SK-N-SH treated with all-trans-retinoic acid at 6 μM for 48 hours (cell line): Measurements from ENCODE around the gene ASB3.

Source experiments
- ATAC-seq: fragments of 200-7000 bp; cut with Tn5 transposase; 3 replicates; pipeline ENCODE4 v1.9.1; 2020; ENCODE audit warnings: mild to moderate bottlenecking, moderate library complexity
- ARNTL ChIP-seq: fragments of 450-650 bp; formaldehyde crosslinking; IDR thresholded peaks from 2 replicates; pipeline ENCODE4 v1.5.0; 2020; ENCODE audit warnings: low read depth, mild to moderate bottlenecking, moderate library complexity, borderline replicate concordance
- BACH2 ChIP-seq: fragments of 250-450 bp; sonication (Bioruptor Pico); IDR thresholded peaks from 2 replicates; pipeline ENCODE4 v1.9.0; 2021; ENCODE audit warnings: mild to moderate bottlenecking, borderline replicate concordance
- CSDC2 ChIP-seq: fragments of 250-450 bp; sonication (Bioruptor Pico); IDR thresholded peaks from 2 replicates; pipeline ENCODE4 v1.5.0; 2020; ENCODE audit warnings: mild to moderate bottlenecking, moderate library complexity
- ESRRG ChIP-seq: fragments of 250-450 bp; sonication (Bioruptor Pico); IDR thresholded peaks from 2 replicates; pipeline ENCODE4 v1.6.1; 2021; ENCODE audit warnings: mild to moderate bottlenecking
- GLIS3 ChIP-seq: fragments of 250-450 bp; sonication (Bioruptor Pico); IDR thresholded peaks from 2 replicates; pipeline ENCODE4 v1.5.0; 2020; ENCODE audit warnings: mild to moderate bottlenecking, moderate library complexity
- ISL1 ChIP-seq: fragments of 250-450 bp; sonication (Bioruptor Pico); IDR thresholded peaks from 2 replicates; pipeline ENCODE4 v2.1.2; 2022; ENCODE audit warnings: mild to moderate bottlenecking, moderate library complexity
- OSR1 ChIP-seq: fragments of 250-450 bp; sonication (Bioruptor Pico); IDR thresholded peaks from 2 replicates; pipeline ENCODE4 v1.8.0; 2022; ENCODE audit warnings: moderate library complexity, mild to moderate bottlenecking, inconsistent platforms
- PPARA ChIP-seq: fragments of 250-450 bp; sonication (Bioruptor Pico); IDR thresholded peaks from 2 replicates; pipeline ENCODE4 v1.5.0; 2020; ENCODE audit warnings: mild to moderate bottlenecking, borderline replicate concordance
- RARB ChIP-seq: fragments of 250-450 bp; sonication (Bioruptor Pico); IDR thresholded peaks from 2 replicates; pipeline ENCODE4 v1.8.0; 2021; ENCODE audit warnings: mild to moderate bottlenecking, moderate library complexity
- SNAI2 ChIP-seq: fragments of 250-450 bp; sonication (Bioruptor Pico); IDR thresholded peaks from 2 replicates; pipeline ENCODE4 v1.5.0; 2020; ENCODE audit warnings: mild to moderate bottlenecking, moderate library complexity
- TCF4 ChIP-seq: fragments of 250-450 bp; sonication (Bioruptor Pico); IDR thresholded peaks from 2 replicates; pipeline ENCODE4 v1.8.0; 2021; ENCODE audit warnings: mild to moderate bottlenecking, moderate library complexity, borderline replicate concordance
- TOX ChIP-seq: fragments of 250-450 bp; sonication (Bioruptor Pico); IDR thresholded peaks from 2 replicates; pipeline ENCODE4 v1.8.0; 2021; ENCODE audit warnings: mild to moderate bottlenecking, moderate library complexity, borderline replicate concordance
- ZC3H10 ChIP-seq: fragments of 250-450 bp; sonication (Bioruptor Pico); IDR thresholded peaks from 2 replicates; pipeline ENCODE4 v1.5.1; 2021; ENCODE audit warnings: mild to moderate bottlenecking, moderate library complexity
- ZFP3 ChIP-seq: fragments of 250-450 bp; sonication (Bioruptor Pico); IDR thresholded peaks from 2 replicates; pipeline ENCODE4 v1.5.0; 2020; ENCODE audit warnings: mild to moderate bottlenecking, moderate library complexity
- ZFP30 ChIP-seq: fragments of 450-650 bp; formaldehyde crosslinking; IDR thresholded peaks from 2 replicates; pipeline ENCODE4 v1.5.0; 2022; ENCODE audit warnings: mild to moderate bottlenecking, moderate library complexity
- ZNF565 ChIP-seq: fragments of 450-650 bp; formaldehyde crosslinking; conservative IDR thresholded peaks from 2 replicates; pipeline ENCODE4 v1.5.0; 2020; ENCODE audit warnings: low read depth, mild to moderate bottlenecking, moderate library complexity
- ZNF70 ChIP-seq: fragments of 450-650 bp; formaldehyde crosslinking; IDR thresholded peaks from 2 replicates; pipeline ENCODE4 v1.5.0; 2020; ENCODE audit warnings: mild to moderate bottlenecking, moderate library complexity
- ZNF8 ChIP-seq: fragments of 450-650 bp; formaldehyde crosslinking; IDR thresholded peaks from 2 replicates; pipeline ENCODE4 v1.5.0; 2020; ENCODE audit warnings: mild to moderate bottlenecking, moderate library complexity
- TF ChIP-seq, protein P1 (sequence below): fragments of 250-450 bp; sonication (Bioruptor Pico); IDR thresholded peaks from 2 replicates; pipeline ENCODE4 v1.5.1; 2020; ENCODE audit warnings: low read depth, mild to moderate bottlenecking, moderate library complexity
- TF ChIP-seq, protein P2 (sequence below): fragments of 250-450 bp; sonication (Bioruptor Pico); IDR thresholded peaks from 2 replicates; pipeline ENCODE4 v1.5.0; 2020; ENCODE audit warnings: mild to moderate bottlenecking, moderate library complexity
- TF ChIP-seq, protein P3 (sequence below): fragments of 250-450 bp; sonication (Bioruptor Pico); IDR thresholded peaks from 2 replicates; pipeline ENCODE4 v1.8.0; 2020; ENCODE audit warnings: mild to moderate bottlenecking, moderate library complexity, borderline replicate concordance
- TF ChIP-seq, protein P4 (sequence below): fragments of 250-450 bp; sonication (Bioruptor Pico); IDR thresholded peaks from 2 replicates; pipeline ENCODE4 v1.5.1; 2021; ENCODE audit warnings: mild to moderate bottlenecking, moderate library complexity

The ASB3 gene

DNA sequence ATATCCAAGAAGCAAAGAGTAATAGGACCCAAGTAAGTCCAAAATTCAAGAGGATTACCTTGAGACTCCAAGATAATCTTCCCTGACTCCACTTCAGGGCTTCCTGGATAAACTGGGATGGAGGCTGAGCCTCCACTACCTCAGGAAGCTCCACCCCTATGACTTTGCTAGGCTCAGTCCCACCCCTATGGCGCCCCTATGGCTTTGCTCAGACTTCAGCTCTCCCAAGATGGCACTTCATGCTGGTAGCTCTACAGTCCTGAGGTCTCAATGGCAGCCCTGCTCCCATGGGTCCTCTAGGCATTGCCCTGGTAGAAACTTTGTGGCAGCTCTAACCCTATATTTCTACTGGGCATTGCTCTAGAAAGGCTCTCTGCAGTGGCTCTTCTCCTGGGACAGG is 89.1 kb downstream of the ASB3 start:
- no peak for ATAC-seq
- TF ChIP-seq, protein P1, sequence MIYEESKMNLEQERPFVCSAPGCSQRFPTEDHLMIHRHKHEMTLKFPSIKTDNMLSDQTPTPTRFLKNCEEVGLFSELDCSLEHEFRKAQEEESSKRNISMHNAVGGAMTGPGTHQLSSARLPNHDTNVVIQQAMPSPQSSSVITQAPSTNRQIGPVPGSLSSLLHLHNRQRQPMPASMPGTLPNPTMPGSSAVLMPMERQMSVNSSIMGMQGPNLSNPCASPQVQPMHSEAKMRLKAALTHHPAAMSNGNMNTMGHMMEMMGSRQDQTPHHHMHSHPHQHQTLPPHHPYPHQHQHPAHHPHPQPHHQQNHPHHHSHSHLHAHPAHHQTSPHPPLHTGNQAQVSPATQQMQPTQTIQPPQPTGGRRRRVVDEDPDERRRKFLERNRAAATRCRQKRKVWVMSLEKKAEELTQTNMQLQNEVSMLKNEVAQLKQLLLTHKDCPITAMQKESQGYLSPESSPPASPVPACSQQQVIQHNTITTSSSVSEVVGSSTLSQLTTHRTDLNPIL (CRISPR knock-in tag): no peak
- no peak for TF ChIP-seq ESRRG
- TF ChIP-seq, protein P2, sequence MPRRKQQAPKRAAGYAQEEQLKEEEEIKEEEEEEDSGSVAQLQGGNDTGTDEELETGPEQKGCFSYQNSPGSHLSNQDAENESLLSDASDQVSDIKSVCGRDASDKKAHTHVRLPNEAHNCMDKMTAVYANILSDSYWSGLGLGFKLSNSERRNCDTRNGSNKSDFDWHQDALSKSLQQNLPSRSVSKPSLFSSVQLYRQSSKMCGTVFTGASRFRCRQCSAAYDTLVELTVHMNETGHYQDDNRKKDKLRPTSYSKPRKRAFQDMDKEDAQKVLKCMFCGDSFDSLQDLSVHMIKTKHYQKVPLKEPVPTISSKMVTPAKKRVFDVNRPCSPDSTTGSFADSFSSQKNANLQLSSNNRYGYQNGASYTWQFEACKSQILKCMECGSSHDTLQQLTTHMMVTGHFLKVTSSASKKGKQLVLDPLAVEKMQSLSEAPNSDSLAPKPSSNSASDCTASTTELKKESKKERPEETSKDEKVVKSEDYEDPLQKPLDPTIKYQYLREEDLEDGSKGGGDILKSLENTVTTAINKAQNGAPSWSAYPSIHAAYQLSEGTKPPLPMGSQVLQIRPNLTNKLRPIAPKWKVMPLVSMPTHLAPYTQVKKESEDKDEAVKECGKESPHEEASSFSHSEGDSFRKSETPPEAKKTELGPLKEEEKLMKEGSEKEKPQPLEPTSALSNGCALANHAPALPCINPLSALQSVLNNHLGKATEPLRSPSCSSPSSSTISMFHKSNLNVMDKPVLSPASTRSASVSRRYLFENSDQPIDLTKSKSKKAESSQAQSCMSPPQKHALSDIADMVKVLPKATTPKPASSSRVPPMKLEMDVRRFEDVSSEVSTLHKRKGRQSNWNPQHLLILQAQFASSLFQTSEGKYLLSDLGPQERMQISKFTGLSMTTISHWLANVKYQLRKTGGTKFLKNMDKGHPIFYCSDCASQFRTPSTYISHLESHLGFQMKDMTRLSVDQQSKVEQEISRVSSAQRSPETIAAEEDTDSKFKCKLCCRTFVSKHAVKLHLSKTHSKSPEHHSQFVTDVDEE (CRISPR knock-in tag): no peak
- no peak for TF ChIP-seq BACH2
- no peak for TF ChIP-seq OSR1
- TF ChIP-seq SNAI2: no peak
- TF ChIP-seq ISL1 (CRISPR knock-in tag): no peak
- no peak for TF ChIP-seq ZFP3 (CRISPR knock-in tag)
- TF ChIP-seq CSDC2 (CRISPR knock-in tag): no peak
- no peak for TF ChIP-seq ZNF70
- TF ChIP-seq ZNF8 (CRISPR knock-in tag): no peak
- no peak for TF ChIP-seq TCF4 (CRISPR knock-in tag)
- TF ChIP-seq ARNTL (CRISPR knock-in tag): no peak
- TF ChIP-seq, protein P3, sequence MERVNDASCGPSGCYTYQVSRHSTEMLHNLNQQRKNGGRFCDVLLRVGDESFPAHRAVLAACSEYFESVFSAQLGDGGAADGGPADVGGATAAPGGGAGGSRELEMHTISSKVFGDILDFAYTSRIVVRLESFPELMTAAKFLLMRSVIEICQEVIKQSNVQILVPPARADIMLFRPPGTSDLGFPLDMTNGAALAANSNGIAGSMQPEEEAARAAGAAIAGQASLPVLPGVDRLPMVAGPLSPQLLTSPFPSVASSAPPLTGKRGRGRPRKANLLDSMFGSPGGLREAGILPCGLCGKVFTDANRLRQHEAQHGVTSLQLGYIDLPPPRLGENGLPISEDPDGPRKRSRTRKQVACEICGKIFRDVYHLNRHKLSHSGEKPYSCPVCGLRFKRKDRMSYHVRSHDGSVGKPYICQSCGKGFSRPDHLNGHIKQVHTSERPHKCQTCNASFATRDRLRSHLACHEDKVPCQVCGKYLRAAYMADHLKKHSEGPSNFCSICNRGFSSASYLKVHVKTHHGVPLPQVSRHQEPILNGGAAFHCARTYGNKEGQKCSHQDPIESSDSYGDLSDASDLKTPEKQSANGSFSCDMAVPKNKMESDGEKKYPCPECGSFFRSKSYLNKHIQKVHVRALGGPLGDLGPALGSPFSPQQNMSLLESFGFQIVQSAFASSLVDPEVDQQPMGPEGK (CRISPR knock-in tag): no peak
- TF ChIP-seq GLIS3 (CRISPR knock-in tag): no peak
- no peak for TF ChIP-seq TOX (CRISPR knock-in tag)
- no peak for TF ChIP-seq ZFP30 (CRISPR knock-in tag)
- no peak for TF ChIP-seq RARB (CRISPR knock-in tag)
- no peak for TF ChIP-seq ZNF565 (CRISPR knock-in tag)

DNA sequence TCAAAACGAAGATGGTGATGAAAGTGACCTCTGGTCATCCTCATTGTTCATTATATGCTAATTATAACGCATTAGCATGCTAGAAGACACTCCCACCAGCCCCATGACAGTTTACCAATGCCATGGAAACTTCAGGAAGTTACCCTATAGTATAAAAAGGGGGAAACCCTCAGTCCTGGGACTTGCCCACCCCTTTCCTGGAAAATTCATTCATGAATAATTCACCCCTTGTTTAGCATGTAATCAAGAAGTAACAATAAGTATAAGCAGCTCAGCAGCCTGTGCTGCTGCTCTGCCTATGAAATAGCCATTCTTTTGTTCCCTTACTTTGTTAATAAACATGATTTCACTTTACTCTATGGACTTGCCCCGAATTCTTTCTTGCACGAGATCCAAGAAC is 89.7 kb downstream of the ASB3 start:
- TF ChIP-seq ZC3H10: no peak
- no peak for TF ChIP-seq RARB (CRISPR knock-in tag)
- TF ChIP-seq ESRRG: no peak
- TF ChIP-seq ZFP3 (CRISPR knock-in tag): no peak
- TF ChIP-seq ISL1 (CRISPR knock-in tag): no peak
- TF ChIP-seq ZFP30 (CRISPR knock-in tag): no peak
- TF ChIP-seq BACH2: no peak
- TF ChIP-seq, protein P1 (CRISPR knock-in tag): no peak
- TF ChIP-seq TOX (CRISPR knock-in tag): no peak
- no peak for TF ChIP-seq CSDC2 (CRISPR knock-in tag)
- TF ChIP-seq ZNF565 (CRISPR knock-in tag): no peak
- no peak for TF ChIP-seq ZNF8 (CRISPR knock-in tag)
- TF ChIP-seq PPARA (CRISPR knock-in tag): no peak
- TF ChIP-seq SNAI2: no peak
- no peak for TF ChIP-seq GLIS3 (CRISPR knock-in tag)
- no peak for TF ChIP-seq OSR1
- TF ChIP-seq ZNF70: no peak
- TF ChIP-seq, protein P3 (CRISPR knock-in tag): no peak
- TF ChIP-seq ARNTL (CRISPR knock-in tag): no peak
- TF ChIP-seq, protein P4, sequence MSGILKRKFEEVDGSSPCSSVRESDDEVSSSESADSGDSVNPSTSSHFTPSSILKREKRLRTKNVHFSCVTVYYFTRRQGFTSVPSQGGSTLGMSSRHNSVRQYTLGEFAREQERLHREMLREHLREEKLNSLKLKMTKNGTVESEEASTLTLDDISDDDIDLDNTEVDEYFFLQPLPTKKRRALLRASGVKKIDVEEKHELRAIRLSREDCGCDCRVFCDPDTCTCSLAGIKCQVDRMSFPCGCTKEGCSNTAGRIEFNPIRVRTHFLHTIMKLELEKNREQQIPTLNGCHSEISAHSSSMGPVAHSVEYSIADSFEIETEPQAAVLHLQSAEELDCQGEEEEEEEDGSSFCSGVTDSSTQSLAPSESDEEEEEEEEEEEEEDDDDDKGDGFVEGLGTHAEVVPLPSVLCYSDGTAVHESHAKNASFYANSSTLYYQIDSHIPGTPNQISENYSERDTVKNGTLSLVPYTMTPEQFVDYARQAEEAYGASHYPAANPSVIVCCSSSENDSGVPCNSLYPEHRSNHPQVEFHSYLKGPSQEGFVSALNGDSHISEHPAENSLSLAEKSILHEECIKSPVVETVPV (CRISPR knock-in tag): no peak
- no peak for ATAC-seq
